ENCODE results near the gene CEACAM4. TPM values are rescaled to one million over a fixed set of nuclear protein-coding genes. Genes with fewer than 3 reads are reported as not detected.

CEACAM4 gene
- total and polyA plus RNA-seq, 9 of the 15 experiments (the other 6 are each of a cell fraction or from before 2014, with no cell fraction given), result not detected

- H3K9me3 ChIP-seq (replicated peaks; ENCODE audit: control insufficient read depth, insufficient read depth, low read depth, low read length), result no peaks in the 10 kb centered on the region
- H3K9me1 ChIP-seq (ENCODE audit: control insufficient read depth, insufficient read depth, low read length), result no peaks in the 10 kb centered on the region
- ChIA-PET CTCF (ENCODE audit: low intra/inter-chr PET ratio) (interaction anchor here (0.6 to 2.2 kb wide), 3 partner anchors 28 to 1412 kb away, joined by 3 to 13 read pairs (median 3); no protein-coding TSS in a partner anchor), POLR2A (no interaction called here)
- H3K4me3 ChIP-seq, result no peak overlapping the region
- H3K27ac ChIP-seq (ENCODE audit: extremely low read depth, low read depth, low read length), result no peak overlapping the region
- H3K79me2 ChIP-seq (ENCODE audit: control insufficient read depth, insufficient read depth, low read length), result no peaks in the 10 kb centered on the region
- peak overlapping the region in 1 of 2 experiments; percentile 28; a peak in 1 of 4 replicates for H3K9ac ChIP-seq (ENCODE audit: insufficient read depth in 1 of 2, low read depth in 2 of 2, low read length in 2 of 2)
- no peaks in the 10 kb centered on the region for H3K36me3 ChIP-seq (ENCODE audit: control insufficient read depth, insufficient read depth, low read length)
- H3K4me1 ChIP-seq (replicated peaks in 1 of 2; ENCODE audit: control insufficient read depth in 2 of 2, insufficient read depth in 2 of 2, low read length in 2 of 2), result peaks cover 0 to 6% of the 10 kb centered on the region in 2 experiments; a peak in 1 of 5 replicates
- in situ Hi-C loops (cut with MboI), result loop anchor here (5.0 to 25.0 kb wide), 3 partner anchors 122 to 365 kb away; partner anchors contain the start of gene CCDC97
- no peak for FAIRE-seq
- H3K27me3 ChIP-seq (ENCODE audit: control insufficient read depth in 2 of 2, insufficient read depth in 2 of 2, low read length in 2 of 2), result peaks cover 2 to 14% of the 10 kb centered on the region in 2 experiments; a peak in 3 of 5 replicates
- ATAC-seq, result no peak
- no peak overlapping the region for H2AFZ ChIP-seq (ENCODE audit: low read depth, low read length)
- no peak for DNase-seq (ENCODE audit: extremely low read depth in 1 of 4, low spot score in 3 of 4)
- TF ChIP-seq GTF3C2 (IDR thresholded peaks at IDR 0.05; ENCODE audit: borderline replicate concordance, extremely low read depth, insufficient read length) (no peak), ARHGAP35 (IDR thresholded peaks at IDR 0.05; ENCODE audit: partially characterized antibody) (no peak), TCF3 (CRISPR knock-in tag; IDR thresholded peaks at IDR 0.05) (no peak), FOXM1 (IDR thresholded peaks at IDR 0.05; ENCODE audit: low read depth) (no peak), FOXM1 (CRISPR knock-in tag; IDR thresholded peaks at IDR 0.05; ENCODE audit: low read depth) (no peak), KLF13 (tag; IDR thresholded peaks at IDR 0.05; ENCODE audit: borderline replicate concordance, low read depth) (no peak), ZBTB5 (IDR thresholded peaks at IDR 0.05) (no peak), STAT5A (IDR thresholded peaks at IDR 0.05; ENCODE audit: borderline replicate concordance, low read length) (no peak)
- WGBS (ENCODE audit: insufficient coverage, low coverage, missing lambda C conversion rate), result 0% methylated on average over 11 of the region's 11 CpGs
- no TSS peak for BruUV-seq (replicated peaks)
- no peak overlapping the region for H3K4me2 ChIP-seq (ENCODE audit: insufficient read depth, low read length)
- H4K20me1 ChIP-seq (replicated peaks; ENCODE audit: control insufficient read depth, insufficient read depth, low read length), result no peaks in the 10 kb centered on the region; the same call in 1 of the 2 replicates
- intact Hi-C loops (cut with micrococcal nuclease), result loop anchor here (10.0 kb wide), 1 partner anchor 245 kb away; no protein-coding TSS in a partner anchor
Measured at GRCh38 chr19:41569481-41570150, 57.3 kb downstream of the CEACAM4 start.
